HEK293 (cell line): ENCODE measurements around the gene PGAP6.

Source experiments
- HOXA7 ChIP-seq: sonication (generic); formaldehyde crosslinking; IDR thresholded peaks from 2 replicates; pipeline ENCODE4 v1.8.1; 2022; ENCODE audit warnings: missing genetic modification reagents, borderline replicate concordance
- KLF9 ChIP-seq: fragments of 450-650 bp; formaldehyde crosslinking; IDR thresholded peaks from 2 replicates; pipeline ENCODE4 v1.5.1; 2016; ENCODE audit warnings: missing biosample characterization, missing genetic modification characterization, low read depth
- TRIM28 ChIP-seq: IDR thresholded peaks from 2 replicates; pipeline ENCODE4 v1.6.1; 2011; ENCODE audit warnings: low read length, control low read depth, borderline replicate concordance
- ZBTB8A ChIP-seq: fragments of 450-650 bp; formaldehyde crosslinking; IDR thresholded peaks from 2 replicates; pipeline ENCODE4 v1.5.1; 2016; ENCODE audit warnings: missing biosample characterization, missing genetic modification characterization
- ZNF140 ChIP-seq: fragments of 450-650 bp; formaldehyde crosslinking; IDR thresholded peaks from 2 replicates; pipeline ENCODE4 v1.5.1; 2016; ENCODE audit warnings: missing biosample characterization, missing genetic modification characterization
- ZNF155 ChIP-seq: fragments of 450-650 bp; formaldehyde crosslinking; IDR thresholded peaks from 2 replicates; pipeline ENCODE4 v1.5.1; 2016; ENCODE audit warnings: missing biosample characterization, missing genetic modification characterization
- ZNF169 ChIP-seq: fragments of 450-650 bp; formaldehyde crosslinking; IDR thresholded peaks from 2 replicates; pipeline ENCODE4 v1.5.1; 2016; ENCODE audit warnings: missing biosample characterization, missing genetic modification characterization
- ZNF23 ChIP-seq: fragments of 450-650 bp; formaldehyde crosslinking; IDR thresholded peaks from 2 replicates; pipeline ENCODE4 v1.5.1; 2016; ENCODE audit warnings: missing biosample characterization, missing genetic modification characterization, borderline replicate concordance
- ZNF324 ChIP-seq: fragments of 450-650 bp; formaldehyde crosslinking; IDR thresholded peaks from 2 replicates; pipeline ENCODE4 v1.5.1; 2016; ENCODE audit warnings: missing biosample characterization, missing genetic modification characterization
- TF ChIP-seq, protein P1 (sequence below): fragments of 450-650 bp; formaldehyde crosslinking; IDR thresholded peaks from 2 replicates; pipeline ENCODE4 v1.5.1; 2016; ENCODE audit warnings: missing biosample characterization, missing genetic modification characterization
- TF ChIP-seq, protein P2 (sequence below): fragments of 450-650 bp; formaldehyde crosslinking; IDR thresholded peaks from 2 replicates; pipeline ENCODE4 v1.5.1; 2016; ENCODE audit warnings: missing biosample characterization, missing genetic modification characterization

DNA sequence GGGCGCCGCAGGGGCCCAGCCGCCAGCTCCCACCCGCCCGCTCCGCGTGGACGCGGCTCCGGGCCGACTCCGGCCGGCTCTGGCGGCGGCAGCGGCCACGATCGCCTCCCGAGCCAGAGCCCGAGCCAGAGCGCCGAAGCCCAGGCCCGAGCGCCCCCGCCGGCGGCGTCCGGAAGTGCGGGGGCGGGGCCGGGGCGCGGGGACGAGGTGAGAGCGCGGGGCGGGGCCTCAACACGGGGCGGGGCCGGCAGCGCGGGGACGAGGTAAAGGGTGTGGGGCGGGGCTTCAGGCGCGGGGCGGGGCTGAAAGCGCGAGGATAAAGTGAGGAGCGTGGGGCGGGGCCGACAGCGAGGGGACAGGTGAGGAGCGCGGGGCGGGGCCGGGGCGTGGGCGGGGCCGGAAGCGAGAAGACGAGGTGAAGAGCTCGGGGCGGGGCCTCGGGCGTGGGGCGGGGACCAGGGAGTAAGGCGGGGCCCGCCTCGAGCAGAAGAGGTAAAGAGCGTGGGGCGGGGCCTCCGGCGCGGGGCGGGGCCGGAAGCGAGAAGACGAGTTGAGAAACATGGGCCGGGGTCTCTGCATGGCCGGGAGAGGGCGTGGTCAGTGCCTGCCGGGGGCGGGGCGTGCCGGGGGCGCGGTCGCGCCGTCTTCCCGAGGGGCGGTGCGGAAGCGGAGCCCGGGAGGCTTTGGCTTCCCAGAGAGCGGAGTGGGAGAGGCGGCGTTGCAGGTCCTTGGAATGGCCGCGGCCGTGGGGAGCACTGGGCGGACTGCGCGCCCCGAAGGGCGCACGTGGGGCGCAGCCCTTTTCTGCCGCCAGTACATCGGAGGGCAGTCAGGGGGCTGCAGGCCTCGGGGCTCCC, 29.0 kb downstream of the PGAP6 start, which contains the start of gene AXIN1:
- TF ChIP-seq ZNF23 = no peak
- TF ChIP-seq, protein P1, sequence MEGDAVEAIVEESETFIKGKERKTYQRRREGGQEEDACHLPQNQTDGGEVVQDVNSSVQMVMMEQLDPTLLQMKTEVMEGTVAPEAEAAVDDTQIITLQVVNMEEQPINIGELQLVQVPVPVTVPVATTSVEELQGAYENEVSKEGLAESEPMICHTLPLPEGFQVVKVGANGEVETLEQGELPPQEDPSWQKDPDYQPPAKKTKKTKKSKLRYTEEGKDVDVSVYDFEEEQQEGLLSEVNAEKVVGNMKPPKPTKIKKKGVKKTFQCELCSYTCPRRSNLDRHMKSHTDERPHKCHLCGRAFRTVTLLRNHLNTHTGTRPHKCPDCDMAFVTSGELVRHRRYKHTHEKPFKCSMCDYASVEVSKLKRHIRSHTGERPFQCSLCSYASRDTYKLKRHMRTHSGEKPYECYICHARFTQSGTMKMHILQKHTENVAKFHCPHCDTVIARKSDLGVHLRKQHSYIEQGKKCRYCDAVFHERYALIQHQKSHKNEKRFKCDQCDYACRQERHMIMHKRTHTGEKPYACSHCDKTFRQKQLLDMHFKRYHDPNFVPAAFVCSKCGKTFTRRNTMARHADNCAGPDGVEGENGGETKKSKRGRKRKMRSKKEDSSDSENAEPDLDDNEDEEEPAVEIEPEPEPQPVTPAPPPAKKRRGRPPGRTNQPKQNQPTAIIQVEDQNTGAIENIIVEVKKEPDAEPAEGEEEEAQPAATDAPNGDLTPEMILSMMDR (tag by site-specific recombination) = no peak
- peak; percentile 93 for TF ChIP-seq ZBTB8A (tag by site-specific recombination)
- peak; percentile 99 for TF ChIP-seq KLF9 (tag by site-specific recombination)
- TF ChIP-seq TRIM28 = no peak
- no peak for TF ChIP-seq ZNF324
- no peak for TF ChIP-seq ZNF140 (tag by site-specific recombination)
- no peak for TF ChIP-seq HOXA7 (CRISPR knock-in tag)
- TF ChIP-seq ZNF155 (tag by site-specific recombination) = no peak
- TF ChIP-seq ZNF169 (tag by site-specific recombination) = no peak
- TF ChIP-seq, protein P2, sequence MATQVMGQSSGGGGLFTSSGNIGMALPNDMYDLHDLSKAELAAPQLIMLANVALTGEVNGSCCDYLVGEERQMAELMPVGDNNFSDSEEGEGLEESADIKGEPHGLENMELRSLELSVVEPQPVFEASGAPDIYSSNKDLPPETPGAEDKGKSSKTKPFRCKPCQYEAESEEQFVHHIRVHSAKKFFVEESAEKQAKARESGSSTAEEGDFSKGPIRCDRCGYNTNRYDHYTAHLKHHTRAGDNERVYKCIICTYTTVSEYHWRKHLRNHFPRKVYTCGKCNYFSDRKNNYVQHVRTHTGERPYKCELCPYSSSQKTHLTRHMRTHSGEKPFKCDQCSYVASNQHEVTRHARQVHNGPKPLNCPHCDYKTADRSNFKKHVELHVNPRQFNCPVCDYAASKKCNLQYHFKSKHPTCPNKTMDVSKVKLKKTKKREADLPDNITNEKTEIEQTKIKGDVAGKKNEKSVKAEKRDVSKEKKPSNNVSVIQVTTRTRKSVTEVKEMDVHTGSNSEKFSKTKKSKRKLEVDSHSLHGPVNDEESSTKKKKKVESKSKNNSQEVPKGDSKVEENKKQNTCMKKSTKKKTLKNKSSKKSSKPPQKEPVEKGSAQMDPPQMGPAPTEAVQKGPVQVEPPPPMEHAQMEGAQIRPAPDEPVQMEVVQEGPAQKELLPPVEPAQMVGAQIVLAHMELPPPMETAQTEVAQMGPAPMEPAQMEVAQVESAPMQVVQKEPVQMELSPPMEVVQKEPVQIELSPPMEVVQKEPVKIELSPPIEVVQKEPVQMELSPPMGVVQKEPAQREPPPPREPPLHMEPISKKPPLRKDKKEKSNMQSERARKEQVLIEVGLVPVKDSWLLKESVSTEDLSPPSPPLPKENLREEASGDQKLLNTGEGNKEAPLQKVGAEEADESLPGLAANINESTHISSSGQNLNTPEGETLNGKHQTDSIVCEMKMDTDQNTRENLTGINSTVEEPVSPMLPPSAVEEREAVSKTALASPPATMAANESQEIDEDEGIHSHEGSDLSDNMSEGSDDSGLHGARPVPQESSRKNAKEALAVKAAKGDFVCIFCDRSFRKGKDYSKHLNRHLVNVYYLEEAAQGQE = no peak
